PC-3 (cell line): Measurements from ENCODE around the gene TMEM167B.

Experiments
- EZH2 ChIP-seq: fragments of 300-600 bp; sonication (generic); IDR thresholded peaks from one replicate; pipeline ENCODE4 v1.6.1; 2017; ENCODE audit warnings: antibody characterized with exemption, mild to moderate bottlenecking, low read length; ENCODE audit not compliant: unreplicated experiment
- TF ChIP-seq, protein P1 (sequence below): fragments of 300-600 bp; sonication (generic); conservative IDR thresholded peaks from 2 replicates; pipeline ENCODE4 v1.5.1; 2017; ENCODE audit warnings: antibody characterized with exemption, low read depth, mild to moderate bottlenecking, low read length

- TF ChIP-seq, protein P1, sequence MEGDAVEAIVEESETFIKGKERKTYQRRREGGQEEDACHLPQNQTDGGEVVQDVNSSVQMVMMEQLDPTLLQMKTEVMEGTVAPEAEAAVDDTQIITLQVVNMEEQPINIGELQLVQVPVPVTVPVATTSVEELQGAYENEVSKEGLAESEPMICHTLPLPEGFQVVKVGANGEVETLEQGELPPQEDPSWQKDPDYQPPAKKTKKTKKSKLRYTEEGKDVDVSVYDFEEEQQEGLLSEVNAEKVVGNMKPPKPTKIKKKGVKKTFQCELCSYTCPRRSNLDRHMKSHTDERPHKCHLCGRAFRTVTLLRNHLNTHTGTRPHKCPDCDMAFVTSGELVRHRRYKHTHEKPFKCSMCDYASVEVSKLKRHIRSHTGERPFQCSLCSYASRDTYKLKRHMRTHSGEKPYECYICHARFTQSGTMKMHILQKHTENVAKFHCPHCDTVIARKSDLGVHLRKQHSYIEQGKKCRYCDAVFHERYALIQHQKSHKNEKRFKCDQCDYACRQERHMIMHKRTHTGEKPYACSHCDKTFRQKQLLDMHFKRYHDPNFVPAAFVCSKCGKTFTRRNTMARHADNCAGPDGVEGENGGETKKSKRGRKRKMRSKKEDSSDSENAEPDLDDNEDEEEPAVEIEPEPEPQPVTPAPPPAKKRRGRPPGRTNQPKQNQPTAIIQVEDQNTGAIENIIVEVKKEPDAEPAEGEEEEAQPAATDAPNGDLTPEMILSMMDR: peak; percentile 91
- TF ChIP-seq EZH2: no peak
Observed at GRCh38 chr1:109112652-109113285, 22.2 kb downstream of the TMEM167B start.
